ENCODE data around the gene COX11.

The COX11 gene

DNA sequence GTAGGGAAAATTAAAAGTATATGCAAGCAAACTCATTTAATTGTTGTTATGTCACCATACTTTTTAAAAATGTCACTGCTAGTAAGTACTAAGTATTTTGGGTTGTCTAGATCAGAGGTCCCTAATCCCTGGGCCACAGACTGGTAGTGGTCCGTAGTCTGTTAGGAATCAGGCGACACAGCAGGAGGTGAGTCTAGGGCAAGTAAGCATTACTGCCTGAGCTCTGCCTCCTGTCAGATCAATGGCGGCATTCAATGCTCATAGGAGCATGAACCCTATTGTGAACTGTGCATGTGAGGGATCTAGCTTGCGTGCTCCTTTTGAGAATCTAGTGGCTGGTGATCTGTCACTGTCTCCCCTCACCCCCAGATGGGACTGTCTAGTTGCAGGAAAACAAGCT, 21.7 kb upstream of the COX11 start:
- no peak overlapping the region for H3K27ac ChIP-seq
- no peak for TF ChIP-seq CTCF (conservative IDR thresholded peaks at IDR 0.05)

GRCh38 chr17:54985476-54985875, 17.0 kb upstream of the COX11 start:
- no peak overlapping the region for H3K27ac ChIP-seq
- no peak for TF ChIP-seq CTCF (conservative IDR thresholded peaks at IDR 0.05)

GRCh38 chr17:54983260-54983659, 14.8 kb upstream of the COX11 start:
- no peak overlapping the region for H3K27ac ChIP-seq
- TF ChIP-seq CTCF (conservative IDR thresholded peaks at IDR 0.05) = no peak

GRCh38 chr17:54982399-54982798, 13.9 kb upstream of the COX11 start:
- no peak for TF ChIP-seq CTCF (conservative IDR thresholded peaks at IDR 0.05)
- no peak overlapping the region for H3K27ac ChIP-seq

GRCh38 chr17:54980375-54980774, 11.9 kb upstream of the COX11 start:
- H3K27ac ChIP-seq = no peak overlapping the region
- TF ChIP-seq CTCF (conservative IDR thresholded peaks at IDR 0.05) = no peak

GRCh38 chr17:54979657-54980056, 11.2 kb upstream of the COX11 start:
- H3K27ac ChIP-seq = peak overlapping the region; percentile 17; the same call in 1 of the 2 replicates

DNA sequence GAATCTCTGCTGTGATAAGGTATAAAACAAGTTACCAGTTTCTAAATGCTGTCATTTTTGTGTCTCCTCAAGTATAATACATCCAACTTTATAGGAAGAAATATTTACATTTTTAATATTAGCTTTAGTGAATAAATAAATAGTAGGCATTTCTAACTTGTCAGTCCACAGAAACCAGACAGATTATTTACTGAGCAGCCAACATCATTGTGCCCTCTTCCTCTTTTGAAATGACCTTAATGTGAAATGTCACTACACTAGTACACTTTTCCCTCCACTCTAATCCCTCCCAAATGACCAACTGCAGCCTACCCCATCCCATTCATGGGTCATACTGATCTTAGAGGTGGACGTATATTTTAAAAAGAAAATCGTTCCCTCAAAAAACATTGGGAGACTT, 9.3 kb upstream of the COX11 start:
- no peak for TF ChIP-seq CTCF (conservative IDR thresholded peaks at IDR 0.05)

More at GRCh38 chr17:54979657-54980056, 11.2 kb upstream of the COX11 start:
- TF ChIP-seq CTCF (conservative IDR thresholded peaks at IDR 0.05) = no peak

GRCh38 chr17:54976316-54976715, 7.9 kb upstream of the COX11 start:
- no peak for TF ChIP-seq CTCF (conservative IDR thresholded peaks at IDR 0.05)
- no peak overlapping the region for H3K27ac ChIP-seq

More for the DNA sequence above, 9.3 kb upstream of the COX11 start:
- H3K27ac ChIP-seq = peak overlapping the region; percentile 36
